GM21390 (cell line): ENCODE measurements around the gene LENG8.
"Not testable (repeated sequence)": the region's sequence is repeated elsewhere in the genome, so short reads cannot be mapped to it uniquely, and the experiment has no call there.

Experiments used
- ATAC-seq: cut with Tn5 transposase; IDR thresholded peaks from one replicate; pipeline ENCODE4 v1.9.1; 2021; ENCODE audit not compliant: unreplicated experiment

LENG8 gene

DNA sequence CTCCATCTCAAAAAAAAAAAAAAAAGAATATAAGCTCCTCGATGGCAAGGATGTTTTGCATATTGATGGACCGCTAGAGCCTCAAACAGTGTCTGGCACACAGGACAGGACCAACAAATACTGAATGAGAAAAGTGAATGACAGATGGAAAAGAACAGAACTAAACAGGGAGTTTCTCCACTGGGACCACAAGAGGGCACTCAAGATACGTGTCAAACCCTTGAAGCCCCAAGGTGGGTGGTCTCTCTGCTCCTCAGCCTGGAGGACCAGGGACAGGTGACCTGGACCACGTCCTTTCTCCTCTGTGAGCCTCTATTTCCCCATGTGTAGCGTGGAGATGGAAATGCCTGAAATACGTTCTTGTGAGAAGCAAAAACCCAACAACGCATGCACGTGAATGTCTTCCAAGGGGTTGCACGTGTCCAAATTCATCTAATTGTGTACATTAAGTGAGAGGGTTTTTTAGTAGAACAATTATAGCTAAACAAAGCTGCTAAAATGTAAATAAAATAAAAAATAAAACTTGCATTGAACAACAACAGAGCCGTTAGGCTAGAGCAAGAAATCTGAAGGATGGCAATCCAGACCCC lies 29.8 kb downstream of the LENG8 start:
- no peak for ATAC-seq

DNA sequence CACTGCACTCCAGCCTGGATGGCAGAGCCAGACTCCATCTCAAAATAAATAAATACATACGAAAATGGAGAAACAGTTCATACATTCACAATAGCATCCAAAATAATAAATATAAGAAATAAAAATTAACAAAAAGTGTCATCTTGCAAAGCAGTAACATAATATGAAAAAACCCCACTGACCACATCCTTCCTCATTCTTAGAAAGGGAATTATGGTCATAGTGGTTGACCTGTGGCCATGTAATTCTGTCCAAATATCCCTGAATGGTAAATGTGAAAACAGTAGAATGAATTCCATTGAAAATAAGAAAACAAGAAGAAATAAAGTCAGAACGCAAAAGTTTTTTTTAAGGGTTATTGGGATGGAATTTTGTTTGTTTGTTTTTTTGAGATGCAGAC lies 31.1 kb downstream of the LENG8 start:
- ATAC-seq: no peak

DNA sequence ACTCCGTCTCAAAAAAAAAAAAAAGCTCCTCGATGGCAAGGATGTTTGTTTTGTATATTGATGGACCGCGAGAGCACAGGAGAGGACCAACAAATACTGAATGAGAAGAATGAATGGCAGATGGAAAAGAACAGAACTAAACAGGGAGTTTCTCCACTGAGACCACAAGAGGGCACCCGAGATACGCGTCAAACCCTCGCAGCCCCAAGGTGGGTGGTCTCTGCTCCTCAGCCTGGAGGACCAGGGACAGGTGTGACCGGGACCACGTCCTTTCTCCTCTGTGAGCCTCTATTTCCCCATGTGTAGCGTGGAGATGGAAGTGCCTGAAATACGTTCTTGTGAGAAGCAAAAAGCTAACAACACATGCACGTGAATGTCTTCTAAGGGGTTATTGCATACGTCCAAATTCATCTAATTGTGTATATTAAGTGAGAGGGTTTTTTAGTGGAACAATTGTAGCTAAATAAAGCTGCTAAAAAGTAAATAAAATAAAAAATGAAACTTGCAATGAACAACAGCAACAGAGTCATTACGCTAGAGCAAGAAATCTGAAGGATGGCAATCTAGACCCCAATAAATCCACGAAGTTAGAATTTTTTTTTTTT lies 32.4 kb downstream of the LENG8 start:
- ATAC-seq: no peak

DNA sequence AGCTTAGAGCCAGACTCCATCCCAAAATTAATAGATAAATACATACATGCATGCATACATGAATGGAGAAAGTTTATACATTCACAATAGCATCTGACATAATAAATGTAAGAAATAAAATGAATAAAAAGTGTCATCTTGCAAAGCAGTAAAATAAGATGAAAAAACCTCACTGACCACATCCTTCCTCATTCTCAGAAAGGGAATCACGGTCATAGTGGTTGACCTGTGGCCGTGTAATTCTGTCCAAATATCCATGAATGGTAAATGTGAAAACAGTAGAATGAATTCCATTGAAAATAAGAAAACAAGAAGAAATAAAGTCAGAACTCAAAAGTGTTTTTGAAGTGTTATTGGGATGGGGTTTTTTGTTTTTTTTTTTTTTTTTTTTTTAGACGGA lies 33.9 kb downstream of the LENG8 start:
- ATAC-seq: no peak

DNA sequence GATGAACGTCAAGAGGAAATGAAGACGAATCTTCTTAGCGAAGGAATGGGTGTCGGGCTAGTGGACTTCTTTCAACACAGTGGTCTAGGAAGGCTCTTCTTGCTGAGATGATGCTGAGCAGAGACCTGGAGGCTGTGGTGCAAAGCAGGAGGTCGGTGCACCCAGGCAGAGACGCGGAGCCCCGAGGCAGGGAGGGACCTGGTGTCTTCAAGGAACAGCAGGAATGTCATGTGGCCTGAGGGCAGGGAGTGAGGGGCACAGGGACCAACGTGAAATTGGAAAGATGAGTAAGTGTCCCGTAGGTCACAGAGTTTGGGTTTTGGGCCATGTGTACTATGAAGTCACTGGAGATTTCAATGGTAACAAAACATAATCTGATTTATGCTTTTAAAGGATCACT lies 35.5 kb downstream of the LENG8 start:
- ATAC-seq: no peak

DNA sequence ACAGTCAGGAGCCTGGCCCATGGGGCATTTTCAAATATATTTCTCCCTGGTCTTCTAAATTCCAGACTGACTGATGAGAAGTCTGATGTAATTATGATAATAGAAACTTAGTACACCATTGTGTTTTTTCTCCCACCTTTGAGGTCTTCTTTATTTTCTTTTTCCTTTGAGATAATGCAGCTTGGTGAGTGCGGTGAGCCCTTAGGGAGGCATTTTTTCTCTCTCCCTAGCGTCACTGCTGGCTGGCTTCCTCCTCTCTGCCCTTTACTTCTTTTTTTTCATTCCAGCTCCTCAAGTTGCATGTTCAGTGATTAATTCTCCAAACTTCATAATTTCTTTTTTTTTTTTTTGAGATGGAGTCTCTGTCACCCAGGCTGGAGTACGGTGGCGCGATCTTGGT lies 36.9 kb downstream of the LENG8 start:
- ATAC-seq: no peak

DNA sequence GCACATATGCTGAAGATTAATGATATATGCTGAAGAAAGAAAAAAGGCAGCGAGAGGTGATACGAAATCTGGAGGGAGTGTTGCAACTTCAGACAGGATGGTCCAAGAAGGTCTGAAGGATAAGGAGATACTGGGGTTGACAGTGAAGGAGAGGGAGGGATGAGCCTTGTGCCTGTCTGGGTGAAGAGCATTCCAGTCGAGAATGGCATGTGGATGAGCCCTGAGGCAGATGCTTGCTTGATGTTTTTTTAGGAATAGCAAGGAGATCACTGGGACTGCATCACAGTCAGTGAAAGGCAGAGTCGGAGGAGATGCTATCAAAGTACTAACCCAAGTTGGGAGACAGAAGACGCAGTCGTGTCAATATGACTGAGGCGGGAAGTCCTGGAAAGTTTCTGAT lies 40.3 kb downstream of the LENG8 start:
- no peak for ATAC-seq

DNA sequence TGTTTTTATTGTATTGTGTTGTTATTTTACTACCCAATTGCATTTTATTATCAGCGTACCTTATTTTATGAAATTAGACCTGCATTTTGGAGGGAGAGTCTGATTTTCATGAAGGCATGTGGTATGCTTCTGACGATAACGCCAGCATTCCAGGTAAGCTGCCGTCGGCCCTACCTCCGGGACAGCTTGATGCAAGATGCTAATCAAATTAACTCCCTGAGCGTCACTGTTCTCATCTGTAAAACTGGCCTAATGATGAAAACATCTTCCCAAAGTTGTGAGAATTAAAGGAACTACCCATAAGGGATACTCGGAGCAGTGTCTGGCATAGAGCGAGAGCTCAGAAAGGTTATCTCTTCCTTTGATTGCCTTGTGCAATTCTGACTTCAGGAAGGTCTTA lies 40.8 kb downstream of the LENG8 start:
- no peak for ATAC-seq

DNA sequence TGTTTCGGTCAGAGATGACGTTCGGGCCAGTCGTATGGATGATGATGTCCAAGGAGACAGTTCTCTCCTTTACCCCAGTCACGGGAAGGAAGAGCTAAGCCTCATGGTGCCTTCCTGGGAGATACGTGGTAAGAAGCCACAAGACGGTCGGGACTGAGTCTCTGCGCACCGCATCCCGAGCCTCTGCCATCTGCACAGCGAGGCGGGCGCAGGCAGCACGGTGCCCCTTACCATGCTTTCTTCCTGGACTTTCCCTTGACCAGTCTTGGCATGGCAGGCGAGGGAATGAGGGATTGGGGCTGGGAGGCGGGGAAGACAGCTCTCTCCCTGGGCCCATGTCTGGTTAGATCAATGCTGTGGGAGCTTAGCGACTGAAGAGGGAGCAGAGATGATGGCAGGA lies 43.6 kb downstream of the LENG8 start:
- ATAC-seq: no peak

DNA sequence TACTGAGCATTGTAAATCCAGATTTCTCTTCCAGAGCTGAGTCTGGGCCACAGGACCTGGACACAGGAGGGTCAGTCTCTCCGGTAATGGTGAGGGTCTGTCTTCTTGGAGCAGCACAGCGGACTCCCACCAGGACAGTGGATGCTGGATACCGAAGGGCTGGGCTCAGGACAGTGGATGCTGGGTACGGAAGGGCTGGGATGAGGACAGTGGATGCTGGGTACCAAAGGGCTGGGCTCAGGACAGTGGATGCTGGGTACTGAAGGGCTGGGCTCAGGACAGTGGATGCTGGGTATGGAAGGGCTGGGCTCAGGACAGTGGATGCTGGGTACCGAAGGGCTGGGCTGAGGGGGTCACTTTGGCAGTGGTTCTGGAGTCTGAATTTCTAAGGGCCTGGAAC lies 44.1 kb downstream of the LENG8 start:
- ATAC-seq: not testable (repeated sequence)

DNA sequence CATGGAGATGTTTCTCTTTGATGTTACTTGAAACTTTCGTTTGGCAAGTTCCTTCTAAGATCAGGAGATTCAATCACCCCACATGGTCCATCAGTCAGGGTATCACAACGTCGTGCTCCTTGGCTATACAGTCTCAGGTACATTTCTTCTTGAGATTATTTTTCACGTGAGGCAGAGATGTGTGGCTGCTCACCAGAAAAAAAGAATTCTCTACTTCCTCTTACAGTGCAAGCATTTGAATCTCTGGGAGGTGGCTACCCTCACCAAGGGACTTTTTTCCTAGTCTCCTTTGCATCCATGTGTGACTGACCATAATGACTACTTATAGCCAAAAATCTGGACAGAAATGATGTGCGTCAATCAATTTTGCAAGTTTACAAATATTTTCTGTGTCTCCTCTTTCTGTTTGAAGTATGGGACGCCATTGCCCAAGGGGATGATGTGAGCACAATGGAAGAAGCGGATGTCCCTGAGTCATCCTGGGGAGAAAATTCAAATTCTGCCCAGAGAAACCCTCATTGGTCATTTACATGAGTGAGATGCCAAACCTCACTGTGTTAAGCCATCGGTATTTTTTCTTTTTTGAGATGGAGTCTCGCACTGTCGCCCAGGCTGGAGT lies 45.1 kb downstream of the LENG8 start:
- no peak for ATAC-seq

DNA sequence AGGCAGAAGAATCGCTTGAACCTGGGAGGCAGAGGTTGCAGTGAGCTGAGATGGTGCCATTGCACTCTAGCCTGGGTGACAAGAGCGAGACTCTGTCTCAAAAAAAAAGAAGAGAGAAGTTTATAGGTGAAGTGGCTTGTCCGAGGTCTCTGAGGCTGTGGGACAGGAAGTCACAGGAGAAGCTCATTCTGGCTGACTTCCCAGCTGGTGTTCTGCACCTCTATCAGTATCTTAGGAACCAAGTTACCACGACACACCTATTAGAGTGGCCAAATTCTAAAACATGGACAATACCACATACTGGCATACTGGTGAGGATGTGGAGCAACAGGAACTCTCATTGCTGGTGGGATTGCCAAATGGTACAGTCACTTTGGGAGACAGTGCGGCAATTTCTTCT lies 46.3 kb downstream of the LENG8 start:
- ATAC-seq: not testable (repeated sequence)

DNA sequence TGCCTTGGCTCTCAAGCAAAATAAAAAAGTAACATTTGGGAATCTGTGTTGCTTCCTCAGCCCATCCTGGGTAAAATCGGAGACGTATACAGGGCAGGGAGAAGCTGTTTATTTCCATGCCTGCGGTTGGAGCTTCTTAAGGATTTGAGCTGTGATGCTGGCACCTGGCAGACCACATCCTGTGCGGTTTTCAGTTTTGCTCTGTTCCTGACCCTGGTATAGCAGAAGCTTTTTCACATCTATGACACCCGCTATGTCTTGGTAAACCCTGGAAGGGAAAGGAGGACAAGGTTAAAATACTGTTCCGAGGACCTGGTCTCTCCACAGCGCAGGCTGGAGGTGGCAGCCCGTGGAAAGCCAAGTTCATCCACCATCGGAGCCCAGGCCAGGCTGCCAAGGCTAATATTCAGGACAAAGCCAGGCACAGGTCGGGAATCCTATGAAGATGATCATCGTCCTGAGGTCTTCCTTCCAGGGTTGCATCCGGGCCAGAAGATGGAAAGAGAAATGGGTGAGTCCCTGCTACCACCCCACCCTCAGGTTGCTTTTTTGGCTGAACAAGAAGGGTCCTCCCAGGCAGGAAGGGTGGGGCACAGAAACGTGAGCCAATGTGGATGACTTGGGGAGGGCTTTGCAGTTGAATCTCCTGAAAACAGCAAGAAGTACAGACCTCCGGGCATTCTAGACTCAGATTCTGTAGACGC lies 48.9 kb downstream of the LENG8 start:
- ATAC-seq: not testable (repeated sequence)

DNA sequence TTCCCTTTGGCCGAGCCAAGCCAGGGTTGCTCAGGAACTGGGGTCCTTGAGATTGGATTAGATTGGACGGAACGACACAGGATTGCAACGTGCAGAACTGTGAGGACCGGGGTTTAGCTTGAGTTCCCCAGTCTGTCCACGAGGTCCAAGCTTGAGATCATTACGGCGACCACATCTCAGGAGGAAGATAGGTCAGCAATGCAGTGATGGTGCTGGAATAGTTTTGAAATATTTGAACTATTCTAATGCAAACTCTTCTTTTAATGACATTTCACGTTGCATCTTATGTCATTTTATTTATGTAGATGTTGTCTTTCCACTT lies 49.4 kb downstream of the LENG8 start:
- not testable (repeated sequence) for ATAC-seq

DNA sequence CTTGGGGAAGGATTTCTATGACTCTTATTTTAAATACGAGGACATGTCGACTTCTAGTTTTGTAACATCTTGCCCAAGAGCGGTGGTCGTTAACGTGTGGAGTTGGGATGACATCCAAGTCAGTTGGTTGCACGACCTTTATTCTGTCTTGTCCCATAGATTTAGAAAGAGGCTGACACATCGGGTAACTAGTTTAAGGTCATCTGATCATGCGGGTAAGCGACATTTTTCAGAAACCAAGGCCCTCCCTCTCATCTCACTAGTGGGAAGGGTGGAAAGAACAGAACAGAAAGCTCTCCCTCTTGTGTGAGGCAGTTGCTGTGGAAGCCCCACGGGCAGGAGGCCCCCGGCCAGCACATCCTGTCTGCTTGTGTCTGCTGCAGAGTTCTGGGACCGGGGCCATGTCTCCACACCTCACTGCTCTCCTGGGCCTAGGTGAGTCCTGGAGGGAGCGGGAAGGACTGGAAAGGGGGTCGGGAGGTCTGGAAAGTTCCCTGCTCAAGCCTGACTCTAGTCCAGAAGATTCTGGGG lies 53.6 kb downstream of the LENG8 start, which contains the start of gene LAIR2:
LAIR2 (plus strand) TSS at position 314 of the 531 bp plus-strand sequence; CDS start at position 402, 88 bp downstream.
- no peak for ATAC-seq

DNA sequence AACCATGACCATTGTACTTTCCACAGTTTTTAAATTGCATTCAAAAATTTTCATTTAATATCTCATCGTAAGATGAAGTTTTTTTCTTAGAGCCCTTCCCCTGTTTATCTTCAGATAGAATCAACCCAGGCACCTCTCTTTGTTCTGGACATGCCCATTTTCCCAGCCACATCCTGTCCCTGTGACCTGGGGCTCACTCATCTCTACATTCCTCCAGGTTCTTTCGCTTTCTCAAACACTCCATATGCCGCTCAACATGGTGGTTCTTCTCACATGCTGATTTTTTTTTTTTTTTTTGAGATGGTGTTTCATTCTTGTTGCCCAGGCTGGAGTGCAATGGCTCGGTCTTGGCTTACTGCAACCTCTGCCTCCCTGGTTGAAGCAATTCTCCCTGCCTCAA lies 56.5 kb downstream of the LENG8 start:
- ATAC-seq: not testable (repeated sequence)

DNA sequence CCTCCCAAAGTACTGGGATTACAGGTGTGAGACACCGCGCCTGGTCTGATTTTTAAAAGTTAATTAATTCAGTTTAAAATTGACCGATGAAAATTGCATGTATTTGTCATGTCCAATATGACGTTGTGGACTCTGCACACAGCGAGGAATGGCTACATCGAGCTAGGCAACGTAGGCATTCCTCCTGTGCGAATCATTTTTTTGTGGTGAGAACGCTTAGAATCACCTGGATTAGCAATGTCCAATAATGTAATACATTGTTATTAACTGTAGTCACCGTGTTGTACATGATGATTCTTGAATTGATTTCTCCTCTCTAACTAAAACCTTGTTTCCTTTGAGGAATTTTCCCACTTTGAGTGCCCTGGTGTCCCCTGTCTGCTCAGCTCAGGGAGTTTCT lies 57.1 kb downstream of the LENG8 start:
- no peak for ATAC-seq

DNA sequence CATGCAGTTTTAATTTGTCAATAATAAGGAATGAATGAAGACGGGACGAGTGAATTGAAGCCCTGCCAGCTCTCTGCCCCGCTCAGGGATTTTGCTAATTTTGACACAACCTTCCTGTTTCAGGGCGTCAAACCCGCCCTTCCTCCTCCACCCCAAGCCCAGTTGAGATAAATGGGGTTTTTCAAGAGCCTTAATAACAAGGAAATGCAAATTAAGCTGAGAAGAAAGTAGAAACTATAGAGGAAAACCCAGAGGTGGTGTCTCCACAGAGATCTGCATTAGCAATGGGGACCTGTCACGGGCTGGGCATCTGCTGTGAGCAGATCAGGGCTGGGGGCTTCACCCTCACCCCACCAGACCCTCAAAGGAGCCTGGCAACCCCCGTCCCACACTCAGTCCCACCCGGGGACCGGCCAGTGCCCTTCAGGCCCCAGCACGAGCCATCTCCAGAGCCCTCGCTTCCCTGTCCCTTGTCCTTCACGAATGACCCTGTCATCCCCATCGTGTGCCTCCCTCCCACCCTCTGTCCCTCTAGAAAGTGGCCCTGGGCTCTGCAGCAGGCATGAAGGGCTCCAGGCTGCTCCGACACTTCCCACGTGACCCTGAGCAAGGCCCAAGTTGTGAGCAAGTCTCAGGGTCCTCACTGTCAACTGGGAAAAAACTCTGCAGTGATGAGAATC lies 58.2 kb downstream of the LENG8 start:
- ATAC-seq: not testable (repeated sequence)

DNA sequence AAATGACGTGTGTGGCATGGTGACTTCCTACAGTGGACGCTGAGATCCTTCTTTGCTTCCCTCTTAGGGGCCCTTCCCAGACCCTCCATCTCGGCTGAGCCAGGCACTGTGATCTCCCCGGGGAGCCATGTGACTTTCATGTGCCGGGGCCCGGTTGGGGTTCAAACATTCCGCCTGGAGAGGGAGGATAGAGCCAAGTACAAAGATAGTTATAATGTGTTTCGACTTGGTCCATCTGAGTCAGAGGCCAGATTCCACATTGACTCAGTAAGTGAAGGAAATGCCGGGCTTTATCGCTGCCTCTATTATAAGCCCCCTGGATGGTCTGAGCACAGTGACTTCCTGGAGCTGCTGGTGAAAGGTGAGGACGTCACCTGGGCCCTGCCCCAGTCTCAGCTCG lies 58.8 kb downstream of the LENG8 start:
- ATAC-seq: no peak

DNA sequence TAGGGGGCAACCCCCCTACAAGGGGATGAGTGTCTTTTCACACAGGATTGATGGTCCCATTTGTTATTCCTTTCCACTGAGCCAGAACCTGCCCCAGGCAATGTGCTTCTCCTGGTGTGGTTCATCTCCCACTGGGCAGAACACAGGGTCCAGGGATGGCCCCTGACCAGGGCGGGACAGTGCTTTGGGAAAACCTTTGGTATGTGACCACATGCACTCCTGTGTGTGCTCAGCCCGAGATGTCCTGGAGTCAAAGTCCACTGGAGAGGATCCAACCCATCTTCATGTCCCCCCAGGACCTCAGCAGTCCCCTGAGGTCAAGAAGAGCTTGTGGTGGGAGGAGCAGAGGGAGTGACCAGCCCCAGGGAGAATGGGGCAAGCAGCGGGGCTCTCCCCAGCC lies 59.5 kb downstream of the LENG8 start:
- ATAC-seq: not testable (repeated sequence)

DNA sequence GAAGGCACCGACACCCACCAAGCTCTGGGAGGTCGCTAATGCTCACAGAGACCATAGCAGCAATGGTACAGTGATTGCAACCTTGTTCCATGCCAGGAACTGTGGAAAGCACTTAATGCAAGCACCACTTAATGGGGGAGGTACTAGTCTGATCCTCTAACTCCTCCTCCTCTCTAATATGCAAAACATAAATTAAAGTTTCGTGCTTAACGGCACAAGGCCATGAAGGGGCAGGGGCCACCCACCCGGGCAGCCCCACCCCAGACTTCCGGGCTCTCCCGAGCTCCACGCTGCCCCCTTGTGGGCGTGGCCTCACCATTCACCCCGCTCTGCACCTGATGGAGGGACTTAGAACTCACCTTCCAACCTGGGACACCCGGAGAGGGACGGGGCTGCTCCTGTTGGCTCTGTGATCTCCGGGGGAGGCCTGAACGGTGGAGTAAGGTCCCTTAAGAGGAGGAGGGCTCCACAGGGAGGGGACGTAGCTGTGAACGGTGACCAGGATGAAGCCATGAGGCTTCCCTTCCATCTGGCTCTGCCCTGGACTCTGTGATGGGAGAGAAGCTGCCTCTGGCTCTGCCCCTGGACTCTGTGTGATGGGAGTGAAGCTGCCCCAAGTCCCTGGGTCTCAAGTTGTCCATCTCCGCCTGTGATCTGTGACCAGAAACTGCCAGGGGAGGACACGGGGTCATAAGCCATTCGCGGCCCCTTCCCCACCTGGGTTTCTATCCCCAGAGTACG lies 60.4 kb downstream of the LENG8 start:
- ATAC-seq: not testable (repeated sequence)
